ENCODE measurements around the gene PCDH15. TPM values are rescaled to one million over a fixed set of nuclear protein-coding genes. Genes with fewer than 3 reads are reported as not detected.

The PCDH15 gene
- total RNA-seq, 1 experiment from 2014 or later = 0.77 TPM

- Histone ChIP-seq H3K4me3 (no peak overlapping the region), H3K27me3 (no peaks in the 10 kb centered on the region), H3K27ac (no peak overlapping the region), H3K36me3 (no peaks in the 10 kb centered on the region), H3K4me1 (no peaks in the 10 kb centered on the region), H3K9me3 (replicated peaks) (no peaks in the 10 kb centered on the region)
- peak; percentile 14 to 35 for DNase-seq
These were observed 516.4 kb downstream of the PCDH15 start for GRCh38 chr10:54284526-54285193.

- H3K9me3 ChIP-seq (replicated peaks) = no peaks in the 10 kb centered on the region
- H3K4me3 ChIP-seq = no peak overlapping the region
- no peaks in the 10 kb centered on the region for H3K27me3 ChIP-seq
- H3K27ac ChIP-seq = no peak overlapping the region
- no peaks in the 10 kb centered on the region for H3K36me3 ChIP-seq
- no peaks in the 10 kb centered on the region for H3K4me1 ChIP-seq
- DNase-seq = no peak
These were observed 519.0 kb downstream of the PCDH15 start for GRCh38 chr10:54282012-54282411.

GRCh38 chr10:54266395-54266794 lies 534.6 kb downstream of the PCDH15 start:
- Histone ChIP-seq H3K27ac (no peak overlapping the region), H3K27me3 (no peaks in the 10 kb centered on the region), H3K4me1 (no peaks in the 10 kb centered on the region), H3K9me3 (replicated peaks) (no peaks in the 10 kb centered on the region), H3K36me3 (no peaks in the 10 kb centered on the region), H3K4me3 (no peak overlapping the region)
- no peak for DNase-seq

- DNase-seq = no peak
- Histone ChIP-seq H3K4me3 (no peak overlapping the region), H3K27ac (no peak overlapping the region), H3K36me3 (no peaks in the 10 kb centered on the region), H3K9me3 (replicated peaks) (no peaks in the 10 kb centered on the region), H3K4me1 (no peaks in the 10 kb centered on the region), H3K27me3 (no peaks in the 10 kb centered on the region)
These were observed 538.3 kb downstream of the PCDH15 start for GRCh38 chr10:54262726-54263125.

- Histone ChIP-seq H3K4me1 (no peaks in the 10 kb centered on the region), H3K4me3 (no peak overlapping the region), H3K9me3 (replicated peaks) (no peaks in the 10 kb centered on the region), H3K27ac (no peak overlapping the region), H3K27me3 (no peaks in the 10 kb centered on the region), H3K36me3 (no peaks in the 10 kb centered on the region)
- DNase-seq = no peak
These were observed 541.9 kb downstream of the PCDH15 start for GRCh38 chr10:54259104-54259503.

- H3K9me3 ChIP-seq (replicated peaks) = no peaks in the 10 kb centered on the region
- H3K4me3 ChIP-seq = no peak overlapping the region
- H3K36me3 ChIP-seq = no peaks in the 10 kb centered on the region
- DNase-seq = no peak
- no peaks in the 10 kb centered on the region for H3K27me3 ChIP-seq
- H3K4me1 ChIP-seq = no peaks in the 10 kb centered on the region
- no peak overlapping the region for H3K27ac ChIP-seq
These were observed 566.2 kb downstream of the PCDH15 start for GRCh38 chr10:54234832-54235231.

GRCh38 chr10:54203401-54203800 lies 597.6 kb downstream of the PCDH15 start:
- Histone ChIP-seq H3K36me3 (no peaks in the 10 kb centered on the region), H3K4me1 (no peaks in the 10 kb centered on the region), H3K9me3 (replicated peaks) (no peaks in the 10 kb centered on the region), H3K4me3 (no peak overlapping the region), H3K27ac (no peak overlapping the region), H3K27me3 (no peaks in the 10 kb centered on the region)
- DNase-seq = no peak

GRCh38 chr10:54198051-54198450 lies 603.0 kb downstream of the PCDH15 start:
- Histone ChIP-seq H3K9me3 (replicated peaks) (no peaks in the 10 kb centered on the region), H3K36me3 (no peaks in the 10 kb centered on the region), H3K4me3 (no peak overlapping the region), H3K4me1 (no peaks in the 10 kb centered on the region), H3K27me3 (no peaks in the 10 kb centered on the region), H3K27ac (no peak overlapping the region)
- DNase-seq = no peak

GRCh38 chr10:54194806-54195205 lies 606.2 kb downstream of the PCDH15 start:
- no peak for DNase-seq
- H3K9me3 ChIP-seq (replicated peaks) = no peaks in the 10 kb centered on the region

GRCh38 chr10:54159924-54160323 lies 641.1 kb downstream of the PCDH15 start:
- Histone ChIP-seq H3K4me1 (no peaks in the 10 kb centered on the region), H3K27ac (no peak overlapping the region), H3K27me3 (no peaks in the 10 kb centered on the region), H3K9me3 (replicated peaks) (no peaks in the 10 kb centered on the region), H3K36me3 (no peaks in the 10 kb centered on the region), H3K4me3 (no peak overlapping the region)
- DNase-seq = no peak

More at GRCh38 chr10:54194806-54195205, 606.2 kb downstream of the PCDH15 start:
- no peaks in the 10 kb centered on the region for H3K4me1 ChIP-seq
- H3K27ac ChIP-seq = no peak overlapping the region
- no peaks in the 10 kb centered on the region for H3K27me3 ChIP-seq
- no peak overlapping the region for H3K4me3 ChIP-seq
- no peaks in the 10 kb centered on the region for H3K36me3 ChIP-seq

- Histone ChIP-seq H3K36me3 (no peaks in the 10 kb centered on the region), H3K4me1 (no peaks in the 10 kb centered on the region), H3K4me3 (no peak overlapping the region), H3K9me3 (replicated peaks) (no peaks in the 10 kb centered on the region), H3K27me3 (no peaks in the 10 kb centered on the region), H3K27ac (no peak overlapping the region)
- no peak for DNase-seq
These were observed 652.5 kb downstream of the PCDH15 start for GRCh38 chr10:54148508-54148907.

GRCh38 chr10:54139819-54140428 lies 661.1 kb downstream of the PCDH15 start:
- Histone ChIP-seq H3K9me3 (replicated peaks) (no peaks in the 10 kb centered on the region), H3K27me3 (no peaks in the 10 kb centered on the region), H3K36me3 (no peaks in the 10 kb centered on the region), H3K4me1 (no peaks in the 10 kb centered on the region), H3K4me3 (no peak overlapping the region), H3K27ac (no peak overlapping the region)
- DNase-seq = peak in 1 of 2 experiments; percentile 8

GRCh38 chr10:54137396-54137795 lies 663.6 kb downstream of the PCDH15 start:
- no peak overlapping the region for H3K4me3 ChIP-seq
- no peaks in the 10 kb centered on the region for H3K9me3 ChIP-seq (replicated peaks)
- no peak for DNase-seq

GRCh38 chr10:54133203-54133602 lies 667.8 kb downstream of the PCDH15 start:
- H3K4me1 ChIP-seq = no peaks in the 10 kb centered on the region
- no peak overlapping the region for H3K27ac ChIP-seq
- no peak overlapping the region for H3K4me3 ChIP-seq
- H3K36me3 ChIP-seq = no peaks in the 10 kb centered on the region
- no peaks in the 10 kb centered on the region for H3K27me3 ChIP-seq
- no peak for DNase-seq
- H3K9me3 ChIP-seq (replicated peaks) = no peaks in the 10 kb centered on the region

More at GRCh38 chr10:54137396-54137795, 663.6 kb downstream of the PCDH15 start:
- Histone ChIP-seq H3K27me3 (no peaks in the 10 kb centered on the region), H3K36me3 (no peaks in the 10 kb centered on the region), H3K4me1 (no peaks in the 10 kb centered on the region), H3K27ac (no peak overlapping the region)

GRCh38 chr10:54131833-54132232 lies 669.2 kb downstream of the PCDH15 start:
- H3K27ac ChIP-seq = no peak overlapping the region

GRCh38 chr10:54130394-54130793 lies 670.6 kb downstream of the PCDH15 start:
- no peak for DNase-seq
- Histone ChIP-seq H3K9me3 (replicated peaks) (no peaks in the 10 kb centered on the region), H3K4me3 (no peak overlapping the region), H3K27me3 (no peaks in the 10 kb centered on the region), H3K27ac (no peak overlapping the region), H3K4me1 (no peaks in the 10 kb centered on the region), H3K36me3 (no peaks in the 10 kb centered on the region)

More at GRCh38 chr10:54131833-54132232, 669.2 kb downstream of the PCDH15 start:
- no peaks in the 10 kb centered on the region for H3K27me3 ChIP-seq
- H3K4me3 ChIP-seq = no peak overlapping the region
- no peaks in the 10 kb centered on the region for H3K4me1 ChIP-seq
- H3K36me3 ChIP-seq = no peaks in the 10 kb centered on the region
- DNase-seq = no peak
- H3K9me3 ChIP-seq (replicated peaks) = no peaks in the 10 kb centered on the region

Measured in SJCRH30 (cell line).